Lower lobe of right lung (tissue), 2 donors: Measurements from ENCODE around the gene NR4A1. TPM values are rescaled to one million over a fixed set of nuclear protein-coding genes. Genes with fewer than 3 reads are reported as not detected.

Source experiments
- ATAC-seq, 2 donors: fragments of 200-7000 bp; cut with Tn5 transposase; one replicate each; pipeline ENCODE4 v1.9.1; 2020 to 2022; ENCODE audit warnings: mild to moderate bottlenecking in 2 of 2, moderate library complexity in 2 of 2
- DNase-seq: peaks from one replicate; pipeline ENCODE4 v3.0.0-alpha.2; 2020
- H3K27ac ChIP-seq: fragments of 200-600 bp; one replicate; pipeline ENCODE4 v1.8.0; 2022
- H3K27me3 ChIP-seq: fragments of 200-600 bp; one replicate; pipeline ENCODE4 v1.8.0; 2022; ENCODE audit warnings: low read depth
- H3K36me3 ChIP-seq: fragments of 200-600 bp; one replicate; pipeline ENCODE4 v1.8.0; 2022; ENCODE audit warnings: mild to moderate bottlenecking
- H3K4me1 ChIP-seq: fragments of 200-600 bp; one replicate; pipeline ENCODE4 v1.8.0; 2022
- H3K4me3 ChIP-seq: fragments of 200-600 bp; one replicate; pipeline ENCODE4 v1.8.0; 2022; ENCODE audit warnings: mild to moderate bottlenecking
- H3K9me3 ChIP-seq: fragments of 200-600 bp; one replicate; pipeline ENCODE4 v1.8.0; 2022
- CTCF ChIP-seq: fragments of 200-600 bp; IDR thresholded peaks from one replicate; pipeline ENCODE4 v1.8.0; 2022; ENCODE audit warnings: antibody characterized with exemption, mild to moderate bottlenecking
- intact Hi-C: fragments of 100-400 bp; cut with DNase I; formaldehyde crosslinking; loops from one replicate; pipeline ENCODE4 v1.11.0; 2022
- total RNA-seq: library from RNA; stranded (reverse); fragmentation: NEBNext Ultra II Directional; extraction: Animal tissue kit (Norgen Biotek cat#: 25700); gene quantifications from one replicate; pipeline ENCODE4 v1.2.1, GENCODE V29; 2021
- donor health status: DM: no; HTN: yes; CAD: no; lungs with severe emphysema.

NR4A1 gene
- total RNA-seq, 1 donor from 2014 or later, result 39.3 TPM

- TF ChIP-seq CTCF, result no peak
- H3K9me3 ChIP-seq, result no peaks in the 10 kb centered on the region
- peak overlapping the region; percentile 74 for H3K4me3 ChIP-seq
- peaks cover 58% of the 10 kb centered on the region for H3K4me1 ChIP-seq
- H3K27ac ChIP-seq, result peak overlapping the region; percentile 92
- ATAC-seq (peak; percentile 64 to 79), DNase-seq (peak; percentile 89)
- intact Hi-C loops, result no loop called here
- H3K36me3 ChIP-seq, result peaks cover 7% of the 10 kb centered on the region
- H3K27me3 ChIP-seq, result peaks cover 19% of the 10 kb centered on the region
Observed at GRCh38 chr12:52005903-52006703, 45.1 kb upstream of the NR4A1 start.

- Histone ChIP-seq H3K9me3 (no peaks in the 10 kb centered on the region), H3K36me3 (peaks cover 13% of the 10 kb centered on the region), H3K27me3 (peaks cover 19% of the 10 kb centered on the region), H3K27ac (peak within 1 kb of the TSS; percentile 92), H3K4me1 (peaks cover 64% of the 10 kb centered on the region), H3K4me3 (peak within 1 kb of the TSS; percentile 74)
- intact Hi-C loops, result no loop called here
- DNase-seq (peak; percentile 73), ATAC-seq (peak; percentile 72 to 81)
- TF ChIP-seq CTCF, result no peak
Observed at GRCh38 chr12:52006726-52007157, 44.5 kb upstream of the NR4A1 start, which contains the start of gene TAMALIN. Gene TAMALIN (plus strand): TSS chr12:52006946. CDS start chr12:52007020, 74 bp downstream.

GRCh38 chr12:52007158-52007921, 43.9 kb upstream of the NR4A1 start:
- peak; percentile 22 to 23 for ATAC-seq
- peak; percentile 70 for DNase-seq
- peak overlapping the region; percentile 92 for H3K27ac ChIP-seq

GRCh38 chr12:52007982-52008510, 43.2 kb upstream of the NR4A1 start:
- H3K27ac ChIP-seq, result peak overlapping the region; percentile 92
- DNase-seq, result no peak
- peak overlapping the region; percentile 74 for H3K4me3 ChIP-seq
- TF ChIP-seq CTCF, result no peak
- peaks cover 66% of the 10 kb centered on the region for H3K4me1 ChIP-seq
- intact Hi-C loops, result no loop called here
- H3K36me3 ChIP-seq, result peaks cover 24% of the 10 kb centered on the region
- H3K9me3 ChIP-seq, result no peaks in the 10 kb centered on the region
- ATAC-seq, result no peak
- H3K27me3 ChIP-seq, result peaks cover 19% of the 10 kb centered on the region

More at GRCh38 chr12:52007158-52007921, 43.9 kb upstream of the NR4A1 start:
- no peaks in the 10 kb centered on the region for H3K9me3 ChIP-seq
- H3K4me1 ChIP-seq, result peaks cover 66% of the 10 kb centered on the region
- intact Hi-C loops, result no loop called here
- H3K4me3 ChIP-seq, result peak overlapping the region; percentile 74
- TF ChIP-seq CTCF, result no peak
- peaks cover 19% of the 10 kb centered on the region for H3K36me3 ChIP-seq
- H3K27me3 ChIP-seq, result peaks cover 19% of the 10 kb centered on the region

GRCh38 chr12:52009081-52009751, 42.0 kb upstream of the NR4A1 start:
- Histone ChIP-seq H3K36me3 (peaks cover 35% of the 10 kb centered on the region), H3K4me3 (peak overlapping the region; percentile 74), H3K27ac (peak overlapping the region; percentile 92), H3K9me3 (no peaks in the 10 kb centered on the region), H3K4me1 (peaks cover 61% of the 10 kb centered on the region), H3K27me3 (peaks cover 19% of the 10 kb centered on the region)
- DNase-seq (no peak), ATAC-seq (no peak)
- intact Hi-C loops, result no loop called here
- no peak for TF ChIP-seq CTCF
